NCI-H526 treated with DMSO at 0.1 percent for 48 hours (cell line): ENCODE results near the gene EPB41L3.

Experiments used
- DNase-seq: peaks from one replicate; lab custom pipeline; 2025; lab: John Stamatoyannopoulos, UW

The EPB41L3 gene

GRCh38 chr18:5414546-5414945 lies 129.3 kb downstream of the EPB41L3 start:
- DNase-seq, result no peak

- no peak for DNase-seq
Observed at GRCh38 chr18:5413447-5413846, 130.3 kb downstream of the EPB41L3 start.

GRCh38 chr18:5410582-5410981 lies 133.2 kb downstream of the EPB41L3 start:
- DNase-seq, result no peak

- DNase-seq, result no peak
Observed at GRCh38 chr18:5398269-5398668, 145.5 kb downstream of the EPB41L3 start.

GRCh38 chr18:5397102-5397501 lies 146.7 kb downstream of the EPB41L3 start:
- no peak for DNase-seq

GRCh38 chr18:5395860-5396448 lies 147.8 kb downstream of the EPB41L3 start:
- no peak for DNase-seq

- no peak for DNase-seq
Observed at GRCh38 chr18:5393779-5394178, 150.0 kb downstream of the EPB41L3 start.

GRCh38 chr18:5391409-5391808 lies 152.4 kb downstream of the EPB41L3 start:
- no peak for DNase-seq

GRCh38 chr18:5389356-5389755 lies 154.4 kb downstream of the EPB41L3 start:
- DNase-seq, result no peak

- DNase-seq, result no peak
Observed at GRCh38 chr18:5388896-5389295, 154.9 kb downstream of the EPB41L3 start.

- DNase-seq, result no peak
Observed at GRCh38 chr18:5380586-5380985, 163.2 kb downstream of the EPB41L3 start.

GRCh38 chr18:5376986-5377385 lies 166.8 kb downstream of the EPB41L3 start:
- no peak for DNase-seq

GRCh38 chr18:5370332-5370731 lies 173.5 kb downstream of the EPB41L3 start:
- no peak for DNase-seq

GRCh38 chr18:5369513-5369912 lies 174.3 kb downstream of the EPB41L3 start:
- no peak for DNase-seq

GRCh38 chr18:5365443-5365842 lies 178.4 kb downstream of the EPB41L3 start:
- no peak for DNase-seq

- no peak for DNase-seq
Observed at GRCh38 chr18:5350636-5351035, 193.2 kb downstream of the EPB41L3 start.
